COLO829 (cell line): Measurements from ENCODE around the gene ZNF587.
"Not testable (repeated sequence)": the region's sequence is repeated elsewhere in the genome, so short reads cannot be mapped to it uniquely, and the experiment has no call there.

Experiments
- DNase-seq: peaks from one replicate; pipeline ENCODE4 v3.0.0; 2012; ENCODE audit warnings: low spot score

The ZNF587 gene

DNA sequence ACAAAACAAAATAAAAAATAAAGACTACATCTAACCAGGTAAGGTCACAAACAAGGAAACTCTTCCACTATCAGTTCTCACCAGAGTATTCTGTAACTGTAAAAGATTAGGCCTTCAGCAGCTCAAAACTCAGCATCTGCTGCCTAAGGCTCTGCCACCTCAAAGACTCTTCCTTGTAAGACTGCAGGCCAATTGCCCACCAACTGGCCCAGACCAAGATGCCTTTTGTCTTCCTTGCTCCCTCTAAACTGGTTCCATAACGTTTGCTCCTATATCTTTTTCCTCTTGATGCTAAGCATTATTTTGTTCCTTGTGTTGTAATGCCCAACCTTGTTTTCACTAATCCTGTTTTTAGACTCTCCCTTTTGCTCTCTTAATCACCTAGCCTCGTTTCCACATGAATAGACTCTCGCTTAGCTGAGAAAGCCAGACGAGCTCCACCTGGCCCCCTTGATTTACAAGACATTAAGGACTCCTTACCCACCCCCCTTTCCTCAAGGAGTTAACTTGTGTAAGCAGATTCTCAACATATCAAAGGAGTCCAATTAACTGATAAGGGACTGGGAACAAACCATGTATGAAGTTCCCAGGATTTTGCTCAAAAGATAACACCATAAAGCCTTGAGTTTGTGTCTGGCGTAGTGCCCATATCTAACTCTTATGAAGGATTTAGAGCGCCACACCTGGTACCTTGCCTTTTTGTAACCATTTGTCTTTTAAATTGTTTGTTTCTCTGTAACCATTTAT is 37.7 kb downstream of the ZNF587 start:
- DNase-seq: no peak

DNA sequence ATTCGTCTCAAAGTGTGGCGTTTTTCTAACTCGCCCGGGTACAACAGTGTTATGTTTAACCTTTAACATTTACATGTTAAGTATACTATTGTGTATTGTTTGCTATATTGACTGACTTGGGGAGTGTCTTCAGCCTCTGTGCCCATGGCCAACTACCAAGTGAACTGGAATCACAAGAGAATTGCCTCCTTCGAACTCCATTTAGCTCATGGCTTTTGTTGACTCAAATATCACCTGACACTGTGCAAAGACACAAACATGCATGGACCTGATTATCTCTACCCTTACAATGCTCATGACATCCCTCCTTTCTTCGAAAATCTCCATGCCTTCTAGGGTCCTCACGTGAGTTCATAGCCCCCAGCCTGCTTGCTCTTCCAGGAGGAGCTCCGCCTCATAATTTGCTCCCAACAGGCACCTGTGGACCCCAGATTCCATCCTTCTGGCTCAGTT is 38.5 kb downstream of the ZNF587 start:
- DNase-seq: no peak

DNA sequence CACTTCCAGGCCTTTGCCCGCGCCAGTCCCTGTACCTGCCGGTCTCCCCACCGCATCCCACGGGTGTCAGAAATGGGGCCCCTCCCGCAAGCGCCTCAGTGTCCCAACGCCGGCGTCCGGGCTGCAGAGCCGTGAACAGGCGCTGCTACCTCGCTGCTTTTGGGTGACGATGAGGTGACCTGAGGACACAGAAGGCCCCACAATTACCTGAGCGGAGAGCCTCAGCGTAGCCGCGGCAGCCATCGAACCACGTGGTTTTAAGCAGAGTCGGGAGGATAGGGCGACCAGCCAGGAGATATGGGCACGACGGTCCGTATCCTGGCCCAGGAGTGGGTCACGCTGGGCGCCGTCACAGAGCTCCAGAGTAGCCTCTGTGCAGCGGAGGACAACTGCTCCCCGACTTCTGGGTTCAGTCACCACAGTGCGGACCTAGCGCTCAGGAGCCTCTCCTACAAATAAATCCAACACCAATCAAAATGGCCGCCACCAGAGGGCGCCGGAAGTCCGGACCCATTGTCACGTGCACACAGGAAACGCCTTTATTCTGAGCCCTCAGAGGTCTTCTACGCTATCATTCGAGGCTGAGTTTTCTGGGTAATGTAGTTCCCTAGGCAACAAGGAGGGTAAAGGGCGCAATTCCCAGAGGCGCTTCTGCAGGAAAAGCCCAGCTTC is 39.0 kb downstream of the ZNF587 start, which contains the start of gene ZNF814:
ZNF814 (minus strand) TSS at position 478 of the 672 bp plus-strand sequence; CDS start at position 243, 235 bp downstream.
- DNase-seq: no peak

DNA sequence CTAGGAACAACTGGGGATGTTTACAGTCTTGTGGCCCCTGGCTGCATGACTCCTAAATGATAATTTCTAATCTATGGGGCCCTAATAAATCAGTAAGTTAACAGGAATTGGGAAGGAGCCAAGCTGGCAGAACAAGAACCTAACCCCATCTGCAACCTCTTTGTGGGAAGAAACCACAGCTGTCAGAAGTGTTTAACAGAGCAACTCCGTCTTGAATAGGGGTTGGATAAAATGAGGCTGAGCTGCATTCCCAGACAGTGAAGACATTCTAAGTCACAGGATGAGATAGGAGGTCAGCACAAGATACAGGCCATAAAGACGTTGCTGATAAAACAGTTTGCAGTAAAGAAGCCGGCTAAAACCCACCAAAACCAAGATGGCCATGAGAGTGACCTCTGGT is 41.0 kb downstream of the ZNF587 start:
- DNase-seq: not testable (repeated sequence)

DNA sequence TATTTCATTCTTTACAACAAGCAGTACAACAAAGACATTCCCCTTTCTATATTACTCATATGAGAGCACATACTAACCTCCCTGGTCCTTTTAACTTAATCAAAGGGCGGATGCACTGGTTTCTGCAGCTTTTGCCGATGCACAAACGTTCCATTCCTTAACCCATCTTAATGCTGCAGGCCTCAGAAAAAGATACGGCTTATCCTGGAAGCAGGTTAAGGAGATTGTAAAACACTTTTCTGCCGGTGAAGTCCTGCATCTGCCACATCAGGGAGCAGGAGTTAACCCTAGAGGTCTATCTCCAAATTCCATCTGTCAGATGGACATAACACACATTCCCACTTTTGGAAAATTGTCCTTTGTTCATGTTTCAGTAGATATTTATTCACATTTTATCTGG is 50.7 kb downstream of the ZNF587 start:
- DNase-seq: no peak

DNA sequence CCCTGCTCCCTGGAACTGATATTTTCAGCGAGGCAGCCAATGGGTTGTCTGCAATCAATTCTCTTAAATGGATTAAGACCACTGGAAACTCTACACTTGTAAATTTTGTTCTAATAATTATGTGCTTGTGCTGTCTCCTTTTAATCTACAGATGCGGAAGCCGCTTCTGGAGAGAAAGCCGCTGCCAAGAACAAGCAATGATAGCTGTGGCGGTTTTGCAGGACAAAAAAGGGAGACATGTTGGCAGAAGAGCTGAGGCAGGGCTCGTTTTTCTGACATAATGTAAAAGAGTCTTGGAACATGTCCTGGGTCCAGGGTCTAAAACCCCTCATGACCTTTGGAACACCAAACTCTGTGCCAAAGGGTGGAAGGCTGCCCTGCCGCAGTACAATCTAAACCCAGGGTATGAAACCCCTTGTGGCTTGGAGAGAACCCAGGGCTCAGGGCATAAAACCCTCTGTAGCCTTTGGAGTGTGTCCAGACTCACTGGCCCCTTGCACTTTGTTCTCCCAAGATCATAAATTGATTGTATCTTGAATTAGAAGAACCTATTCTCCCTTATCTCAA is 54.0 kb downstream of the ZNF587 start:
- no peak for DNase-seq

DNA sequence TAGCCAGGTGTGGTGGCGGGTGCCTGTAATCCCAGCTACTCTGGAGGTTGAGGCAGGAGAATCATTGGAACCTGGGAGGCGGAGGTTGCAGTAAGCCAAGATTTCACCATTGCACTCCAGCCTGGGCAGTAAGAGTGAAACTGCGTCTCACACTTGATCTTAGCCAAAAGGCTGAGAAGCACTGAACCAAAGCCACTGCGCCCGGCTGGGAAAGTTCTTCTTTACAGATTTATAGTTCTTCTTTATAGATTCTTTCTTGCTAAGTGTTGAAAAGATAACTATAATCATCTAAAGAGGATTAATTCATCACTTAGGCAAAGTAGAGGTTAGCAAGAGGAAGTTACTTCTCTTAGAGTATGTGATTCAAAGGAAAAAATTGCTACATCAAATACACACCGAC is 55.6 kb downstream of the ZNF587 start:
- no peak for DNase-seq

DNA sequence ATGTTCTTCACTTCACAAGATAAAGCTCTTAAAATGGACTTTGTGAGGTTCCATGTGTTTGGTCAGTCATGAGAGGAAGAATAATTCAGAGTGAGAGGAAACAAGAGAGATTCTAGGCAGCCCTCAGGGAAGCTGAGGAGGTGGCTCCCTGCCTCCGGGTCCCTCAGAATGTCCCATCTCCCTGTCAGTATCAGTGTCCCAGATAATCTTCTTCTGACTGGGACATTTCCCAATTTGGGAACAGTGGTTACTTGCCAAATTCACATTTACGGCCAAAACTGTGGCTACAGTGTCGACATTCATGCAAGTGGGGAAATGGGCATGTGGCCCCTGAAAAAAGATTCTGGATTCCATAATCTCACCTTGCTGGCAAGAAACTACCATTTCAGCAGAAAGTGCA is 57.7 kb downstream of the ZNF587 start:
- DNase-seq: no peak

DNA sequence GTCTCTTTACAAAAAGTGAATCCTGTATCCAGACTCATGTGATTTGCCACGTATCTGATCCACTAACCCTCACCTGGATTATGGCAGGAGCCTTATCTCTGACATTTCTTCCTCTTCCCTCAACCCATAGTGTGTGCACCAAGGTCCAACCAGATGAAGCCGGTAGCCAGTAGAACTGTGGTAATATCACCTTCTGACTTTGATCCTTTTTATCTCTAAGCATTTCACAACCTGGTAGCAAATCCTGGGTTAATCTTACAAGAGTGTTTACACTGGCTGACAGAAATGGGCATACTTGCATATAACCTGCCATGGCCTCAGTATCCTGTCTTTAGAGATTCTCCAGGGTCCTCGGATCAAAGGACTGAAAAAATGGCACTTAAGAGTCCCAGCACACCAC is 64.9 kb downstream of the ZNF587 start:
- DNase-seq: no peak
